Activated naive CD8-positive, alpha-beta T cell treated with anti-CD3 and anti-CD28 coated beads, Interleukin-2, amount 50 U/mL, for 24 hours (primary cell): ENCODE results near the gene PYM1.
"Not testable (repeated sequence)": the region's sequence is repeated elsewhere in the genome, so short reads cannot be mapped to it uniquely, and the experiment has no call there.

Experiments
- ATAC-seq: fragments of 150-1000 bp; cut with Tn5 transposase; one replicate; pipeline ENCODE4 v1.10.0; 2021
- DNase-seq: peaks from one replicate; pipeline ENCODE4 v3.0.0; 2021
- H3K27ac Mint-ChIP-seq: one replicate; pipeline ENCODE4 v1.8.0; 2021; ENCODE audit warnings: mild to moderate bottlenecking, mixed read lengths
- H3K27me3 Mint-ChIP-seq: one replicate; pipeline ENCODE4 v1.8.0; 2021; ENCODE audit warnings: mixed read lengths
- H3K36me3 Mint-ChIP-seq: one replicate; pipeline ENCODE4 v1.8.0; 2021; ENCODE audit warnings: low read depth, mixed read lengths
- H3K4me1 Mint-ChIP-seq: one replicate; pipeline ENCODE4 v1.8.0; 2021; ENCODE audit warnings: mixed read lengths
- H3K4me3 Mint-ChIP-seq: one replicate; pipeline ENCODE4 v1.8.0; 2021; ENCODE audit warnings: mild to moderate bottlenecking, moderate library complexity, mixed read lengths
- H3K9me3 Mint-ChIP-seq: one replicate; pipeline ENCODE4 v1.8.0; 2021; ENCODE audit warnings: mixed read lengths

PYM1 gene

DNA sequence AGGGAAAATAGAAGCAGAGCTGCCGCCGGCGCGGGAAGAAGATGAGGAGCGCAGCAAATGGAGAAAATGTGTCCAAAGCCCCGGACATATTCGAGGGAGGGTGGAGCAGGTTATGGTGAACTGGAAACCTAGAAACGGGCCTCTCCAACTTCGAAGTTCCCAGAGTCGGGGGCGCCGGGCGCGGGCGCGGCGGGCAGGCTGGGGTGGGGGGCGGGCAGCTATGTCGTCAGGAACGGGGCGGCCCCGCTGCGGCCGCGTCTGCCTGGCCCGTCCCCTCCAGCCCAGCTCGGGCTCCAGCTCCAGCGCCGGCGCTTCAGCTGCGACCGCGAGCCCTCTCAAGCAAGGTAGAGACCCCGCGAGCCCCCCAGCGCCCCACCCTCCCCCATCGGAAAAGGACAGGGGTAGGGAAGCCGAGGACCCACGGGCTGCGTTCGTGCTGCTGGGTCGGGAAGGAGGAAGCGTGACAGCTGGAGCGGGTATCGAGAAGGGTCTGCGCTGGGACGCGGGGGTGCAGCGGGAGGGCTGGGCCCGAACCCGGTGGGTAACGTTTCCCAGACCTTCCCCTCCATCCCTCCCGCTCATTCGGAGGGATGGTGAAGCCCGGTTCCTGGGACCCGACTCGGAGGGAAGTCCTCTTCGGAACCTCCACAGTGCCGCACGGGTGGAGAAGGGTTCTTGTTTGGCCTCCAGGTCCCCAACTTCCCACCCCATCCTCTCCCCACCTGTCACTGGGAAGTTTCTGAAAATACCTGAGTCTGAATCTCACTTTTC is 4.3 kb upstream of the PYM1 start:
- no peak for ATAC-seq
- H3K4me1 Mint-ChIP-seq = peaks cover 65% of the 10 kb centered on the region
- peak overlapping the region; percentile 94 for H3K27ac Mint-ChIP-seq
- DNase-seq = peak; percentile 52
- H3K27me3 Mint-ChIP-seq = peaks cover 1% of the 10 kb centered on the region
- H3K36me3 Mint-ChIP-seq = peaks cover 31% of the 10 kb centered on the region
- H3K4me3 Mint-ChIP-seq = peak overlapping the region; percentile 93
- H3K9me3 Mint-ChIP-seq = no peaks in the 10 kb centered on the region

DNA sequence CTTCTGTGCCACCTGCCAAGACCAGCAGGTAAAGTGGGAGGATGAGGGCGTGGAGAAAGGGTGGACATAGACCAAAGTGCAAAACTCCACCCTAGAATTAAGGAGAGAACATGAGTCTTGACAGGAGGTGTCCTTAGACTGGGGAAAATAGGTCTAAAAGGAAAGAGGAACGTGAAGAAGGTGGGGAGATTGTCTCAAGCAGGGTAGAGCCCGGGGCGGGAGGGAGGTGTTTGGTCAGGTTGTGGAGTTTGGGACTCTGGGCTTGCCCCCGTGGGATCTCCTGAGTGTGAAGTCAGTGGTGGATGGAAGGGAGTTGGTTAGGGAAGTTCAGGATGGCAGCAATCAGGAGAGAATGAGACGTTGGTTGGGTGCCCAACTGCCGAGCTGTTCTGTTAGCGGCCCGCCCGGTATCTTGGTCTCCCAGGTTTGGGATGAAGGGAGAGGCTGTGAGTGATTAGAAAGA is 3.7 kb upstream of the PYM1 start:
- peaks cover 2% of the 10 kb centered on the region for H3K27me3 Mint-ChIP-seq
- DNase-seq (peak; percentile 10), ATAC-seq (no peak)
- no peaks in the 10 kb centered on the region for H3K9me3 Mint-ChIP-seq
- H3K4me3 Mint-ChIP-seq = peak overlapping the region; percentile 93
- peaks cover 32% of the 10 kb centered on the region for H3K36me3 Mint-ChIP-seq
- H3K4me1 Mint-ChIP-seq = peaks cover 67% of the 10 kb centered on the region
- peak overlapping the region; percentile 94 for H3K27ac Mint-ChIP-seq

DNA sequence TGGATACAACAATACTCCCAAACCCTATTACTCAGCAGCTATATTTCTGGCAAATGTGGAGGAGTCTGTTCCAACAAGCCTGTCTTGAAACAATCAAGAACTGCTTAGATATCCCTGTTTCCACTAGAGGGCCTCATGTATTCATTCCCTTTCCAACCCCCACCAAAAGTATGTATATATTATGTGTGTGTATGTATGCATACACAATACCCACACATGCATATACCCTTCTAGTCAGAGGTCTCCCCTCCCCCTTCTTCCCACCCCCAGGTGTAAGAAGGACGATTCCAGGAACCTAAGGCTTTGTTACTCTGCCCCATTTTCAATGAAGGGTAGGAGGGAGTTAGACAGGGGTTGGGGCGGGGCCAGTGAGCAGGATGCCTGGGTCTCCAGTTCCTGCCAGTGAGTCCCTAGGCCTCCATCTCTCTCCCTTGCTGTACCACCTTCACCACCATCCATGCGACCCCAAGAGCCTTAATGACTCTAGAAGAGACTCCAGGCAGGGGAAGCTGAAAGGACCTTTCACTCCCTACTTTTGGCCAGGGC is 3.1 kb upstream of the PYM1 start, which contains the start of gene DGKA:
TSS of gene DGKA (plus strand) at position 392 of the 546 bp plus-strand sequence. CDS start 5,342 bp downstream, outside the sequence.
- Mint-ChIP-seq H3K4me3 (peak within 1 kb of the TSS; percentile 93), H3K36me3 (peaks cover 28% of the 10 kb centered on the region), H3K27ac (peak within 1 kb of the TSS; percentile 94), H3K27me3 (peaks cover 2% of the 10 kb centered on the region), H3K4me1 (peaks cover 68% of the 10 kb centered on the region), H3K9me3 (no peaks in the 10 kb centered on the region)
- ATAC-seq = peak; percentile 58
- DNase-seq = peak; percentile 80

DNA sequence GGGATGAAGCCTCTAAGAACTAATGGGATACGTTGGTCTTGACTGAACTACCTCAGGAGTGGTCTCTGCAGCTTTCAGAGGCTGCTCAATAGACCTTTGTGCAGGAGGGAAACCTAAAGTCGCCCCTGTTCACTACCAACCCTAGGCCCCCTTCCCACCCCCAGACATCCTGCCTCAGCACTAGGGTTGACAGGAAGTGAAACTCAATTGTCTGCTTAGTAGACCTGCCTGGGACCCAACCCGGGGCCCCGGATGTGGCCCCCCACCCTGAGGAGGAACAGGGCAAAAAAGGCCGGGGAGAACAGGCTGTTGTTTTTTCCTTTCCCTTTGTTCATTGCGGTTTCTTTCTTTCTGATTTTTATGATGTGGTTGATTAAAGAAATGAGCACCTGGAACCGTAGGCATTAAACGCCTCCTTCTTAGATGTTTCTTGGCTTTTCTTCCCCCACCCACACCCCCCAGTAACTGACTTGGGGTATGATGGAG is 1.7 kb upstream of the PYM1 start:
- peaks cover 64% of the 10 kb centered on the region for H3K4me1 Mint-ChIP-seq
- peak; percentile 80 for DNase-seq
- peaks cover 29% of the 10 kb centered on the region for H3K36me3 Mint-ChIP-seq
- peak overlapping the region; percentile 93 for H3K4me3 Mint-ChIP-seq
- H3K27ac Mint-ChIP-seq = peak overlapping the region; percentile 94
- peak; percentile 57 for ATAC-seq
- H3K9me3 Mint-ChIP-seq = no peaks in the 10 kb centered on the region
- H3K27me3 Mint-ChIP-seq = peaks cover 2% of the 10 kb centered on the region

DNA sequence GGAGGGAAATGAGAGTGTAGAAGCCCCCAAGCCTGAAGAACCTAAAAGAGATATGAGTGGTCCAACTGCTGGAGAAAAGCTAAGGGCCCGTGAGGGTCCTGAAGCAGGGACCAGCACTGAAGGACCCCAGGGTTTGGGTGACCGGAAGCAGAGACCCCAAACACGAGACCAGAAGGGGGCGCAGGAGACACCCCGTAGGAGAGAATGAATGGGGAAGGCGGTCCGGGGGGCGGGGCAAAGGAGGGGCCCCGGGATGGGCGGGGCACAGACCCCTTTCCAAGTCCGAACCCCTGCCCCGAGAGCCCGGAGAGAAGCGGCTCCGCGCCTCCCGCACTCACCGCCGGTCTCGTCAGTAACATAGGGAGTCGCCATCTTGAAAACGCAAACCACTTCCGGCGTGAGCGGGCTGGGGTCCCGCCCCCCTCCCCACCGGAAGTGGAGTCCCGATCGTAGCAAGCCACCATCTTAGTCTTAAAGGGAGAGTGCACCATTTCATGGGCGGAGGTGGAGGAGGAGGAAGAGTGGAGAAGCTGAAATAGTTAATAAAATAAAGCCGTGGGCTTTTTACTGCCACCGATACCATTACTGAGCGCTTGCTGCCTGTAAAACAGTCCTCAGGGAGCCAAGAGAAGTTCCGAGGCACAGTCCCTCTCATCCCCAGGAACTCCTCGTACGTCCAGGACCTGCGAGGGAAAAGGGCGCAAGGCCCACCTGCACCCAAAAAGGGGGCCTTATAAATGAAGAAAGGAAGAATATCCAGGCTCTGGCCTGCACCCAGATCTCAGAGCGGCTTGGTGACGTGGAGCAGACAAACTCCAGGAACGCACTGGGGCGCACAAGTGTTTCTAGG is 731 bp downstream of the PYM1 start:
- H3K4me3 Mint-ChIP-seq = peak overlapping the region; percentile 93
- peaks cover 2% of the 10 kb centered on the region for H3K27me3 Mint-ChIP-seq
- ATAC-seq (peak; percentile 33), DNase-seq (peak; percentile 96)
- H3K4me1 Mint-ChIP-seq = peaks cover 60% of the 10 kb centered on the region
- H3K36me3 Mint-ChIP-seq = peaks cover 28% of the 10 kb centered on the region
- peak overlapping the region; percentile 94 for H3K27ac Mint-ChIP-seq
- no peaks in the 10 kb centered on the region for H3K9me3 Mint-ChIP-seq

DNA sequence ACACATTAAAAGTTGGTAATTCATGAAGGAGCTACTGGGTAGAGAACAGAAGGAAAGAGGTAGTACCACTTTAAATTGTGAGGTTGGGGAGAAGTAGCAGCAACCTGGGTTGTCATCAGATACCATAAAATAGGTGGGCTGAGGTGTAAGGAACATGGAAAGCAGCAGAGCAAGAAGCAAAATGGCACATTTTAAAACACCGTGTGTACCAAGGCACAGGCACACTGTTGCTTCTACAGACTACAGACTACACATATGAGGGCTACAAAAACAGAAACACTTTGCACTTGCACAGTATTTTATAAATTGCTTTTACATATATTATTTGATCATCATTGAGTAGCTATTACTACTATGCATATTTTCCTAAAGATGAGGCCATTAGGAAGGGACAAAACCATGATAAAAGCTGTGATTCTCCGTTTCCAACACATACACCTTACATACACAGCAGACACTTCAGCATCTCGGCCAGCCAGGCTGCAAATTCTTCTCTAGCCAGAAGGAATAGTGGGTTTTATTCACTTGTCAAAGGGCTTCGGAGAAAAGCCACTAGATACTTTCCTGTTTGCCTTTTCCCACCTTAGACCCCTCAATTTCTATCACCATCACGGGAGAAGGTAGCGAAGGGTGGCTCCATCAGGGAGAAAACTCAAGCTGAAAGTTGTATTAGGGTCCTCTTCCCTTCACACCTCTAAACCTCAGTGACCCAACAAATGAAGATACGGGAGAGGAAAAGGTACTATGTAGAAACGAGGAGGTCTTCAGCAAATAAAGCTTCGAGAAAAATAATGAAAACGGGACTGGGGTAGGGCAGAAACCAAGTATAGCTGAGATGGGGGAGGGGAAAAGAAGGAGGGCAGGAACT is 1.6 kb downstream of the PYM1 start:
- no peak for DNase-seq
- H3K4me1 Mint-ChIP-seq = peaks cover 58% of the 10 kb centered on the region

DNA sequence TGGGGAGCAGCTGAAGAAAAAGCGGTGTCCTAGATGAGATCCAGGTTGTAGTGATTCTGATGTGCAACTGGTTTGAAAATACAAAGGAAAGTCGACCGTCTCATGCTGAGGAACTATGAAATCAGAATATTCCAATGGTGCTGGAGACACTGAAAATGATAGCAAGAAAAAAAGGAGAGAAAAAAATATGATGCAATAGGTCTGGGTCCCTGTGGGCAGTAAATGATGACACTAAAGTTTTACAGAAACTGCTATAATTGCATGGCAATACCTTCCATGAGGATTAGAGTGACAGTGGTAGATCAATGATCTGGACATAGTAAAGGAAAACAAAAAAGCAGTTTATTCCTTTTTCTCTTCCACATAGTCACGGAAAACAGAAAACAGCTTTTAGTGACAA is 2.3 kb downstream of the PYM1 start:
- no peak for ATAC-seq
- no peak for DNase-seq
- Mint-ChIP-seq H3K27ac (peak overlapping the region; percentile 94), H3K4me3 (peak overlapping the region; percentile 93), H3K27me3 (peaks cover 2% of the 10 kb centered on the region), H3K36me3 (peaks cover 26% of the 10 kb centered on the region), H3K4me1 (peaks cover 52% of the 10 kb centered on the region), H3K9me3 (no peaks in the 10 kb centered on the region)

More for the DNA sequence above, 1.6 kb downstream of the PYM1 start:
- peak overlapping the region; percentile 93 for H3K4me3 Mint-ChIP-seq
- no peak for ATAC-seq
- peaks cover 26% of the 10 kb centered on the region for H3K36me3 Mint-ChIP-seq
- H3K9me3 Mint-ChIP-seq = no peaks in the 10 kb centered on the region
- peaks cover 2% of the 10 kb centered on the region for H3K27me3 Mint-ChIP-seq
- H3K27ac Mint-ChIP-seq = peak overlapping the region; percentile 94

DNA sequence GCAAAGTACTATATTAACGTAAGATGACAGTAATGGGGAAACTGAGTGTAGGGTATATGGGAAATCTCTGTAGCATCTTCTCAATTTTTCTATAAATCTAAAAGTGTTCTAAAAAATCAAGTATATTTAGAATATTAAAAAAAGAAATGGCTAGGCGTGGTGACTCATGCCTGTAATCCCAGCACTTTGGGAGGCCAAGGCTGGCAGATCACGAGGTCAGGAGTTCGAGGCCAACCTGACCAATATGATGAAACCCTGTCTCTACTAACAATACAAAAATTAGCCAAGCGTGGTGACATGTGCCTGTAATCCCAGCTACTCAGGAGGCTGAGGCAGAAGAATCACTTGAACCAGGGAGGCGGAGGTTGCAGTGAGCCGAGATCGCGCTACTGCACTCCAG is 4.0 kb downstream of the PYM1 start:
- not testable (repeated sequence) for ATAC-seq, H3K9me3 Mint-ChIP-seq, H3K27me3 Mint-ChIP-seq, DNase-seq, H3K4me3 Mint-ChIP-seq
- peak overlapping the region; percentile 6 for H3K27ac Mint-ChIP-seq
- H3K4me1 Mint-ChIP-seq = peaks cover 36% of the 10 kb centered on the region
- peaks cover 26% of the 10 kb centered on the region for H3K36me3 Mint-ChIP-seq

DNA sequence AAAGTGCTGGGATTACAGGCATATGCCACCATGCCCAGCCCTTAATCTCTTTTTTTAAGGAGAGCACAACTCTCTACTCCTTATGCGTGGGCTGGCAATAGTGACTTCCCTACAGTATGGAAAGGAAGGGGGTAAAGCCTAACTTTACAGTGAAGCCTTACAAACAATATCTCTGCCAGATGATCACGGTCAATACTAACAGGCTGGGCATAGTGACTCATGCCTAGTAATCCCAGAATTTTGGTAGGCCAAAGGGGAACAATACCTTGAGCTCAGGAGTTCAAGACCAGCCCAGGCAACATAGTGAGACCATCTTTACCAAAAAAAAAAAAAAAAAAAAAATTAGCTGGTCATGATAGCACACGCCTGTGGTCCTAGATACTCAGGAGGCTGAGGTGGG is 5.6 kb downstream of the PYM1 start:
- no peak for ATAC-seq
- no peak overlapping the region for H3K4me3 Mint-ChIP-seq
- H3K27ac Mint-ChIP-seq = no peak overlapping the region
- peaks cover 35% of the 10 kb centered on the region for H3K4me1 Mint-ChIP-seq
- DNase-seq = no peak
- H3K27me3 Mint-ChIP-seq = peaks cover 2% of the 10 kb centered on the region
- H3K36me3 Mint-ChIP-seq = peaks cover 23% of the 10 kb centered on the region
- H3K9me3 Mint-ChIP-seq = no peaks in the 10 kb centered on the region

DNA sequence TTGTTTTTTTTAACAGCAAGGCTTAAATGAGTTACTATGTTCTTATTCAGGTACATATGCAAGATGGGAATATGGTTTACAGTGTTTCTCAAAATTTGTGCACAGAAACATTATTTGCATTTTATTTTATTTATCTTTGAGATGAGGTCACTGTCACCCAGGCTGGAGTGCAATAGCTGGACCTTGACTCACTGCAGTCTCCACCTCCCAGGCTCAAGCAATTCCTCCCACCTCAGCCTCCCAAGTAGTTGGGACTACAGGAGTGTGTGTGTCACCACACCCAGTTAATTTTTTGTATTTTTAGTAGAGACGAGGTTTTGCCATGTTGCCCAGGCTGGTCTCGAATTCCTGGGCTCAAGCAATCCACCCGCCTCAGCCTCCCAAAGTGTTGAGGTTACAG is 8.7 kb downstream of the PYM1 start:
- H3K4me1 Mint-ChIP-seq = peaks cover 34% of the 10 kb centered on the region
- not testable (repeated sequence) for ATAC-seq, H3K27me3 Mint-ChIP-seq, H3K9me3 Mint-ChIP-seq, H3K4me3 Mint-ChIP-seq, DNase-seq, H3K27ac Mint-ChIP-seq
- peaks cover 20% of the 10 kb centered on the region for H3K36me3 Mint-ChIP-seq

DNA sequence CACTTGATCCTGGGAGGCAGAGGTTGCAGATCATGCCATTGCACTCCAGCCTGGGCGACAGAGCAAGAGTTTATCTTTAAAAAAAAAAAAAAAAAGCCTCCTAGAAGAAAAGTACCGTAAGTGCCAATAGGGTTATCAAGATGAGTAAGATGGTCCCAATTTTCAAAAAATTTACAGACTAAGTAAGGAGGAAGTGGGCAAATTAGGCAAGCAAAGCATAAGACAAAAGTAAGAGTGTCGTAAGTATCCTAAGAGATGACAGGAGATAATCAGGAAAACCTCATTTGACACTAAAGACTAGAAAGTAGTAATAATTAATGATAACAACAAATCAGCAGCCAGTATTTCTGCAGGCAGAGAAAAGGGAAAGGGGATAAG is 12.2 kb downstream of the PYM1 start:
- peaks cover 30% of the 10 kb centered on the region for H3K4me1 Mint-ChIP-seq
- peaks cover 21% of the 10 kb centered on the region for H3K36me3 Mint-ChIP-seq
- peak overlapping the region; percentile 33 for H3K27ac Mint-ChIP-seq
- H3K9me3 Mint-ChIP-seq = no peaks in the 10 kb centered on the region
- no peaks in the 10 kb centered on the region for H3K27me3 Mint-ChIP-seq
- no peak for DNase-seq
- ATAC-seq = peak; percentile 28
- H3K4me3 Mint-ChIP-seq = no peak overlapping the region

DNA sequence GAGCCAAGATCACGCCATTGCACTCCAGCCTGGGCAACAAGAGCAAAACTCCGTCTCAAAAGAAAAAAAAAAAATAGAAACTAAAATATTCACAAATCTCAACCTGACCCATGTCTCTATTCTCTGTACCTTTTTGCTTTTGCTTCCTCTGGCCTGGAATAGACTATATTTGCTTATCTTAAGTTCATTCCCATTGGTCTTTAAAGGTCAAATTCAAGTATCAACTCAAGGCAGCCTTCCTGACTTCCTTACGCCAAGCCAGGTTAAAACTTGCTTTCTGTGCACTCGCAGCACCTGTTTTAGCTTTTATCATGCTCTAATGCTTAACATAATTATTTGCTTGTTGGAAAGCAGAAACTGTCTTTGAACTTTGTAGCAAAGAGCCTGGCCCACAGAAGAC is 14.8 kb downstream of the PYM1 start:
- no peak overlapping the region for H3K27ac Mint-ChIP-seq
- DNase-seq (no peak), ATAC-seq (no peak)
- H3K4me3 Mint-ChIP-seq = no peak overlapping the region
- H3K4me1 Mint-ChIP-seq = peaks cover 32% of the 10 kb centered on the region
- H3K9me3 Mint-ChIP-seq = no peaks in the 10 kb centered on the region
- H3K36me3 Mint-ChIP-seq = peaks cover 21% of the 10 kb centered on the region
- no peaks in the 10 kb centered on the region for H3K27me3 Mint-ChIP-seq

DNA sequence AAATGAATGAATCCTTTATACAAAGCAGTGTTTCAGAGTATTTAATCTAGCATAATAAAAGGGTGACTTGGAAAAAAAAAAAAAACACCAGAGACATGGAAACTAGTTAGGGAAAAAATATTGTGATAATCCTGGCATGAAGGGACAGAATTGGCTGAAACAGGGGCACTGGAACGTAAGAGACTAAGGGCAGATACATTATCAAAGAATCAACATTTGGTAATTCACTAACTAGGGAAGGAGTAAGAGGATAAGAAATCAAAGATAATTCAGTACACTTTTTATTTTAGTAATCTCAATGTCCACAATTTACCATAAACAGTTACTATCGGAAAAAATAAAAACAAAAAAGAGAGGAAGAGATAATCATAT is 18.2 kb downstream of the PYM1 start:
- Mint-ChIP-seq H3K4me3 (no peak overlapping the region), H3K27ac (no peak overlapping the region), H3K36me3 (peaks cover 15% of the 10 kb centered on the region), H3K9me3 (no peaks in the 10 kb centered on the region), H3K27me3 (no peaks in the 10 kb centered on the region), H3K4me1 (peaks cover 14% of the 10 kb centered on the region)
- ATAC-seq (no peak), DNase-seq (no peak)
